Hepatocyte (in vitro differentiated cells): ENCODE measurements around the gene CSKMT.
"Not testable (repeated sequence)": the region's sequence is repeated elsewhere in the genome, so short reads cannot be mapped to it uniquely, and the experiment has no call there.

Experiments
- EZH2 ChIP-seq: fragments of 200-600 bp; sonication (generic); IDR thresholded peaks from 2 replicates; pipeline ENCODE4 v1.6.1; 2016; ENCODE audit warnings: antibody characterized with exemption, mild to moderate bottlenecking, borderline replicate concordance
- EZH2phosphoT487 ChIP-seq: fragments of 200-600 bp; sonication (generic); IDR thresholded peaks from one replicate; pipeline ENCODE4 v1.6.1; 2018; ENCODE audit warnings: antibody characterized with exemption, mild to moderate bottlenecking, low read depth, moderate library complexity; ENCODE audit not compliant: unreplicated experiment, severe bottlenecking
- TF ChIP-seq, protein P1 (sequence below): fragments of 200-600 bp; sonication (generic); IDR thresholded peaks from 2 replicates; pipeline ENCODE4 v1.5.1; 2016; ENCODE audit warnings: antibody characterized with exemption, mild to moderate bottlenecking; ENCODE audit not compliant: poor library complexity

DNA sequence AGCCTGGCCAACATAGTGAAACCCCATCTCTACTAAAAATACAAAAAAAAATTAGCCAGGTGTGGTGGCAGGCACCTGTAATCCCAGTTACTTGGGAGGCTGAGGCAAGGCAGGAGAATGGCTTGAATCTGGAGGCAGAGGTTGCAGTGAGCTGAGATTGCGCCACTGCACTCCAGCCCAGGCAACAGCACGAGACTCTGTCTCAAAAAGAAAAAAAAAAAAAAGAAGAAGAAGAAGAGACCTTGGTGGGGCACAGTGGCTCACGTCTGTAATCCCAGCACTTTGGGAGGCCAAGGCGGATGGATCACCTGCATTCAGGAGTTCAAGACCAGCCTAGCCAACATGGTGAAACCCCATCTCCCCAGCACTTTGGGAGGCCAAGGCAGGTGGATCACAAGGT, 38.8 kb downstream of the CSKMT start:
- TF ChIP-seq, protein P1, sequence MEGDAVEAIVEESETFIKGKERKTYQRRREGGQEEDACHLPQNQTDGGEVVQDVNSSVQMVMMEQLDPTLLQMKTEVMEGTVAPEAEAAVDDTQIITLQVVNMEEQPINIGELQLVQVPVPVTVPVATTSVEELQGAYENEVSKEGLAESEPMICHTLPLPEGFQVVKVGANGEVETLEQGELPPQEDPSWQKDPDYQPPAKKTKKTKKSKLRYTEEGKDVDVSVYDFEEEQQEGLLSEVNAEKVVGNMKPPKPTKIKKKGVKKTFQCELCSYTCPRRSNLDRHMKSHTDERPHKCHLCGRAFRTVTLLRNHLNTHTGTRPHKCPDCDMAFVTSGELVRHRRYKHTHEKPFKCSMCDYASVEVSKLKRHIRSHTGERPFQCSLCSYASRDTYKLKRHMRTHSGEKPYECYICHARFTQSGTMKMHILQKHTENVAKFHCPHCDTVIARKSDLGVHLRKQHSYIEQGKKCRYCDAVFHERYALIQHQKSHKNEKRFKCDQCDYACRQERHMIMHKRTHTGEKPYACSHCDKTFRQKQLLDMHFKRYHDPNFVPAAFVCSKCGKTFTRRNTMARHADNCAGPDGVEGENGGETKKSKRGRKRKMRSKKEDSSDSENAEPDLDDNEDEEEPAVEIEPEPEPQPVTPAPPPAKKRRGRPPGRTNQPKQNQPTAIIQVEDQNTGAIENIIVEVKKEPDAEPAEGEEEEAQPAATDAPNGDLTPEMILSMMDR, result not testable (repeated sequence)
- TF ChIP-seq EZH2phosphoT487, EZH2: not testable (repeated sequence)
